ENCODE measurements around the gene CLDN24.

Gene CLDN24

DNA sequence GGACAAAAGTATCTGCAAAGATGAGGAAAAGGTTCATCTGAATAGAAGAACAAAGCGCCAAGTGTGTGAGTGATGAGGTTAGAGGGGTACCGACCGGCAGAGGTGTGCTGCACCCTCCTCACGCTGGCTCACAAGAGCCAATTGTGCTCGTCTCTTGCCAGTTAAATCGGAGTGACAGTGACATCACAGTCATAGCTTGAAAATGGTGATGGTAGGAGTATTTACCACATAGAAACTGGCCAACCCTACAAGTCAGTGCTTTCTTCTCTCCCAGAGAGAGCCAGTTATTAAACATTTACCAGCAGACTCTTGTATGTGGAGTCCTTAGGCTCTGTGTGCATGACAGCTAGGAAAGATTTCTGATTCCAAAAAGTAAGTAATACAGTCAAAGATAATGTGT, 34.5 kb downstream of the CLDN24 start:
- Histone ChIP-seq H3K9me3 (ENCODE audit: control insufficient read depth in 2 of 2, low read length in 2 of 2) (no peaks in the 10 kb centered on the region), H3K27me3 (ENCODE audit: control insufficient read depth in 2 of 2, insufficient read depth in 2 of 2, low read length in 2 of 2) (no peaks in the 10 kb centered on the region), H3K36me3 (ENCODE audit: control insufficient read depth in 2 of 2, insufficient read depth in 2 of 2, low read length in 2 of 2) (no peaks in the 10 kb centered on the region), H3K9ac (ENCODE audit: low read depth in 1 of 2, low read length in 2 of 2) (no peak overlapping the region), H3K4me1 (ENCODE audit: control insufficient read depth in 2 of 2, insufficient read depth in 2 of 2, low read length in 2 of 2) (no peaks in the 10 kb centered on the region), H3K4me3 (ENCODE audit: low read length in 2 of 2) (no peak overlapping the region), H3K27ac (ENCODE audit: low read depth in 2 of 2, low read length in 2 of 2) (no peak overlapping the region)

GRCh38 chr4:183287309-183287659, 34.9 kb downstream of the CLDN24 start:
- no peak overlapping the region for H3K27ac ChIP-seq (ENCODE audit: low read depth in 2 of 2, low read length in 2 of 2)
- H3K4me3 ChIP-seq (ENCODE audit: low read length in 2 of 2), result no peak overlapping the region
- H3K4me1 ChIP-seq (ENCODE audit: control insufficient read depth in 2 of 2, insufficient read depth in 2 of 2, low read length in 2 of 2), result no peaks in the 10 kb centered on the region
- no peak overlapping the region for H3K9ac ChIP-seq (ENCODE audit: low read depth in 1 of 2, low read length in 2 of 2)
- H3K27me3 ChIP-seq (ENCODE audit: control insufficient read depth in 2 of 2, insufficient read depth in 2 of 2, low read length in 2 of 2), result no peaks in the 10 kb centered on the region
- H3K9me3 ChIP-seq (ENCODE audit: control insufficient read depth in 2 of 2, low read length in 2 of 2), result no peaks in the 10 kb centered on the region
- H3K36me3 ChIP-seq (ENCODE audit: control insufficient read depth in 2 of 2, insufficient read depth in 2 of 2, low read length in 2 of 2), result no peaks in the 10 kb centered on the region

- Histone ChIP-seq H3K4me1 (ENCODE audit: control insufficient read depth in 2 of 2, insufficient read depth in 2 of 2, low read length in 2 of 2) (no peaks in the 10 kb centered on the region), H3K27ac (ENCODE audit: low read depth in 2 of 2, low read length in 2 of 2) (no peak overlapping the region), H3K9ac (ENCODE audit: low read depth in 1 of 2, low read length in 2 of 2) (no peak overlapping the region), H3K4me3 (ENCODE audit: low read length in 2 of 2) (no peak overlapping the region), H3K27me3 (ENCODE audit: control insufficient read depth in 2 of 2, insufficient read depth in 2 of 2, low read length in 2 of 2) (no peaks in the 10 kb centered on the region), H3K36me3 (ENCODE audit: control insufficient read depth in 2 of 2, insufficient read depth in 2 of 2, low read length in 2 of 2) (no peaks in the 10 kb centered on the region), H3K9me3 (ENCODE audit: control insufficient read depth in 2 of 2, low read length in 2 of 2) (no peaks in the 10 kb centered on the region)
These were observed 35.5 kb downstream of the CLDN24 start for GRCh38 chr4:183286590-183287308.

DNA sequence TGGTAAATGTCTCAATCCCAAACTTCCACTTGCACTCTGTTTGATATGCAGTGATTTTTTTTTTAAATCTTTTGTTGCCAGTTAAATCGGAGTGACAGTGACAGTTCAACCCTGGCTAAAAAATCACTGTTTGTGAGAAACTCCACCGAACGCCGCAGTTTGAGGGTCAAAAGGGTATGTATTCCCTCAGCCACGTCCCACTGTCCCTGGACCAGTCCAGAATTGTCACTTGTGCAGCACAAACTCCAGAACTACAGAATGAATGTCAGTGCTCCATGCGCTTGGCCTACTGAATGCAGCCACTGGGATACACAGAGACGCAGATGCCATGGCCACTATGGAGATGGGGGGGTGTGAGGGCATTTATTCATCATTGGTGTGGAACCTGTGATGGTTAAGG, 36.3 kb downstream of the CLDN24 start:
- H3K9ac ChIP-seq (ENCODE audit: low read depth in 1 of 2, low read length in 2 of 2), result no peak overlapping the region
- H3K9me3 ChIP-seq (ENCODE audit: control insufficient read depth in 2 of 2, low read length in 2 of 2), result no peaks in the 10 kb centered on the region
- H3K36me3 ChIP-seq (ENCODE audit: control insufficient read depth in 2 of 2, insufficient read depth in 2 of 2, low read length in 2 of 2), result no peaks in the 10 kb centered on the region
- no peaks in the 10 kb centered on the region for H3K27me3 ChIP-seq (ENCODE audit: control insufficient read depth in 2 of 2, insufficient read depth in 2 of 2, low read length in 2 of 2)
- H3K27ac ChIP-seq (ENCODE audit: low read depth in 2 of 2, low read length in 2 of 2), result no peak overlapping the region
- no peak overlapping the region for H3K4me3 ChIP-seq (ENCODE audit: low read length in 2 of 2)
- H3K4me1 ChIP-seq (ENCODE audit: control insufficient read depth in 2 of 2, insufficient read depth in 2 of 2, low read length in 2 of 2), result no peaks in the 10 kb centered on the region

DNA sequence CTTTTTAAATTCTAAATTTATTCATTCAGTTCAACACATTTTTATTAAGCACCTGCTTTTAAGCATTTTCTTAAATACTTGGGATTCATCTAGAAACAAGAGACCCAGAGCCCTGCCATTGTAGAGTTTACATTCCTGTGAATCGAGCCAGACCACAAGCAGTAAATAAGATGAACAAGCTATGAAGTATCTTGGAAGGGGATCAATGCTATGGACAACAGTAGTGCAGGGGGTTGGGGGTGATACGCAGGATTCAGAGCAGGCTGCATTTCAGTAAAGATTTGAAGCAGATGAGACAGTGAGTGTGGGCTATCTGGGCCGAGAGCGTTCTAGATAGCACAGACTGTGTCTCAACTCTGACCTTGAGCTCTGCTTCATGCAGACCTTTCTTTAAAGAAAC, 37.3 kb downstream of the CLDN24 start:
- Histone ChIP-seq H3K9me3 (ENCODE audit: control insufficient read depth in 2 of 2, low read length in 2 of 2) (no peaks in the 10 kb centered on the region), H3K27me3 (ENCODE audit: control insufficient read depth in 2 of 2, insufficient read depth in 2 of 2, low read length in 2 of 2) (no peaks in the 10 kb centered on the region), H3K4me1 (ENCODE audit: control insufficient read depth in 2 of 2, insufficient read depth in 2 of 2, low read length in 2 of 2) (no peaks in the 10 kb centered on the region), H3K36me3 (ENCODE audit: control insufficient read depth in 2 of 2, insufficient read depth in 2 of 2, low read length in 2 of 2) (no peaks in the 10 kb centered on the region), H3K9ac (ENCODE audit: low read depth in 1 of 2, low read length in 2 of 2) (no peak overlapping the region), H3K27ac (ENCODE audit: low read depth in 2 of 2, low read length in 2 of 2) (no peak overlapping the region), H3K4me3 (ENCODE audit: low read length in 2 of 2) (no peak overlapping the region)

- Histone ChIP-seq H3K9me3 (ENCODE audit: control insufficient read depth in 2 of 2, low read length in 2 of 2) (no peaks in the 10 kb centered on the region), H3K4me1 (ENCODE audit: control insufficient read depth in 2 of 2, insufficient read depth in 2 of 2, low read length in 2 of 2) (no peaks in the 10 kb centered on the region), H3K36me3 (ENCODE audit: control insufficient read depth in 2 of 2, insufficient read depth in 2 of 2, low read length in 2 of 2) (no peaks in the 10 kb centered on the region), H3K4me3 (ENCODE audit: low read length in 2 of 2) (no peak overlapping the region), H3K9ac (ENCODE audit: low read depth in 1 of 2, low read length in 2 of 2) (no peak overlapping the region), H3K27me3 (ENCODE audit: control insufficient read depth in 2 of 2, insufficient read depth in 2 of 2, low read length in 2 of 2) (no peaks in the 10 kb centered on the region), H3K27ac (ENCODE audit: low read depth in 2 of 2, low read length in 2 of 2) (no peak overlapping the region)
These were observed 37.9 kb downstream of the CLDN24 start for GRCh38 chr4:183284258-183284785.

GRCh38 chr4:183276106-183276505, 46.1 kb downstream of the CLDN24 start:
- H3K9ac ChIP-seq (ENCODE audit: low read depth in 1 of 2, low read length in 2 of 2), result no peak overlapping the region
- no peak overlapping the region for H3K27ac ChIP-seq (ENCODE audit: low read depth in 2 of 2, low read length in 2 of 2)
- no peaks in the 10 kb centered on the region for H3K27me3 ChIP-seq (ENCODE audit: control insufficient read depth in 2 of 2, insufficient read depth in 2 of 2, low read length in 2 of 2)
- H3K4me1 ChIP-seq (ENCODE audit: control insufficient read depth in 2 of 2, insufficient read depth in 2 of 2, low read length in 2 of 2), result no peaks in the 10 kb centered on the region
- peaks cover 2 to 8% of the 10 kb centered on the region in 2 donors for H3K9me3 ChIP-seq (ENCODE audit: control insufficient read depth in 2 of 2, low read length in 2 of 2)
- no peak overlapping the region for H3K4me3 ChIP-seq (ENCODE audit: low read length in 2 of 2)
- H3K36me3 ChIP-seq (ENCODE audit: control insufficient read depth in 2 of 2, insufficient read depth in 2 of 2, low read length in 2 of 2), result no peaks in the 10 kb centered on the region

GRCh38 chr4:183272384-183272783, 49.8 kb downstream of the CLDN24 start:
- Histone ChIP-seq H3K4me3 (ENCODE audit: low read length in 2 of 2) (no peak overlapping the region), H3K9ac (ENCODE audit: low read depth in 1 of 2, low read length in 2 of 2) (no peak overlapping the region), H3K36me3 (ENCODE audit: control insufficient read depth in 2 of 2, insufficient read depth in 2 of 2, low read length in 2 of 2) (no peaks in the 10 kb centered on the region), H3K27ac (ENCODE audit: low read depth in 2 of 2, low read length in 2 of 2) (no peak overlapping the region), H3K27me3 (ENCODE audit: control insufficient read depth in 2 of 2, insufficient read depth in 2 of 2, low read length in 2 of 2) (no peaks in the 10 kb centered on the region), H3K9me3 (ENCODE audit: control insufficient read depth in 2 of 2, low read length in 2 of 2) (peaks cover 2 to 8% of the 10 kb centered on the region in 2 donors), H3K4me1 (ENCODE audit: control insufficient read depth in 2 of 2, insufficient read depth in 2 of 2, low read length in 2 of 2) (no peaks in the 10 kb centered on the region)
